Measurements from ENCODE around the gene NPPC.
"Not testable (repeated sequence)": the region's sequence is repeated elsewhere in the genome, so short reads cannot be mapped to it uniquely, and the experiment has no call there.

Gene NPPC

GRCh38 chr2:231919341-231920035, 6.7 kb downstream of the NPPC start:
- no peak for DNase-seq

- DNase-seq = no peak
Measured at GRCh38 chr2:231918501-231919330, 7.5 kb downstream of the NPPC start.

- peak; percentile 67 for DNase-seq
Measured at GRCh38 chr2:231917280-231918066, 8.7 kb downstream of the NPPC start.

- DNase-seq = no peak
Measured at GRCh38 chr2:231914077-231914690, 12.0 kb downstream of the NPPC start.

GRCh38 chr2:231911381-231911780, 14.8 kb downstream of the NPPC start:
- no peak for DNase-seq

GRCh38 chr2:231910771-231911170, 15.4 kb downstream of the NPPC start:
- no peak for DNase-seq

GRCh38 chr2:231910161-231910560, 16.0 kb downstream of the NPPC start:
- not testable (repeated sequence) for DNase-seq

- no peak for DNase-seq
Measured at GRCh38 chr2:231909631-231910030, 16.6 kb downstream of the NPPC start.

- DNase-seq = no peak
Measured at GRCh38 chr2:231908584-231908983, 17.6 kb downstream of the NPPC start.

- no peak for DNase-seq
Measured at GRCh38 chr2:231907765-231908164, 18.4 kb downstream of the NPPC start.

- no peak for DNase-seq
Measured at GRCh38 chr2:231905026-231905425, 21.2 kb downstream of the NPPC start.

GRCh38 chr2:231904161-231904611, 22.0 kb downstream of the NPPC start:
- DNase-seq = no peak

- no peak for DNase-seq
Measured at GRCh38 chr2:231902598-231902997, 23.6 kb downstream of the NPPC start.

GRCh38 chr2:231900972-231901371, 25.2 kb downstream of the NPPC start:
- no peak for DNase-seq

- DNase-seq = peak; percentile 57
Measured at GRCh38 chr2:231900486-231900942, 25.7 kb downstream of the NPPC start.

- no peak for DNase-seq
Measured at GRCh38 chr2:231894566-231895380, 31.4 kb downstream of the NPPC start.

GRCh38 chr2:231891514-231891905, 34.7 kb downstream of the NPPC start:
- no peak for DNase-seq

- DNase-seq = no peak
Measured at GRCh38 chr2:231890896-231891513, 35.2 kb downstream of the NPPC start.

- DNase-seq = no peak
Measured at GRCh38 chr2:231887756-231888155, 38.4 kb downstream of the NPPC start.

- DNase-seq = no peak
Measured at GRCh38 chr2:231886071-231886681, 40.0 kb downstream of the NPPC start.

Measured in hematopoietic multipotent progenitor cell treated with erythropoietin and hydrocortisone succinate and interleukin-3 and kit ligand, for 8 days (in vitro differentiated cells).